Activated CD4-positive, alpha-beta T cell treated with anti-CD3 and anti-CD28 coated beads, Interleukin-2, amount 50 U/mL, for 1 hour (primary cell): ENCODE measurements around the gene RCAN1.

Experiments used
- DNase-seq: peaks from one replicate; pipeline ENCODE4 v3.0.0-alpha.2; 2020

The RCAN1 gene

DNA sequence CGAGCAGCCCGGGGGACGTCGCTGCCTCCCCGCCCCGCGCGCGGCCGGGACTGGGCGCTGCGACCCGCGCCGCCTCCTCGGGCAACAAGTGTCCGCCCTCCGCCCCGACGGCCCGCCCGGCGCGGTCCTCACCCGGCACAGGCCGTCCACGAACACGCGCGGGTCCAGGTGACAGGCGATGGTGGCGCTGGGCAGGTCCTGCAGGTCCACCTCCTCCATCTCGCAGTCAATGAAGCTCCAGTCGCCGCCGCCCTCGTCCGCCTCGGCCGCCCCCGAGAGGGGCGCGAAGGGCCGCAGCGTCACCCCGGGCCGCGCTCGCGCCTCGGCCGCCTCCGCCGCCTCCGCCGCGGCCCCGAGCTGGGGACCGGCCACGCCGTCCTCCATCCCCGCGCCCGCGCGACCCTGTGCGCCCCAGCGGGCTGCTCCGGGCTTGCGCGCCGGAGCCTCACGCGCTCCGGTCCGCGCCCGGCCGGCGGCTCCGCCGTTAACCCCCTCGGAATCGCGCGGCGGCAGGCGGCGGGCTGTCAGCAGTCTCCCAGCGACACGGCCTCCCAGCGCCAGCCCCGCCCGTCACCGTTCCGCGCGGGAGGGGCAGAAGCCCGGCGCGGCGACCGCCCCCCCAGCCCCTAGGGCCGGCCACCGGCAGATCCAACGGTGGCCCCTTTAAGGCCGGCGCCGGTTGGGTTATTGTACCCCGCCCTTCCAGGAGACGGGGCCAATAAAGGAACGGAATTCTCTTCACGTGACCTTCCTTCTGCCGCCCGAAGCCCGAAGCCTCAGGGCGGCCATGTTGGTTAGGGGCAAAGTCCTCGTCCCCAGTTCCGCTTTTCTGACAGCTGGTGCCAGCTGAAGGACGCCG is at the start of gene RCAN1:
Gene RCAN1, minus strand, starts transcription at position 486 of the 859 bp plus-strand sequence. Its CDS starts 102 bp downstream, at position 384.
- DNase-seq = peak; percentile 79

DNA sequence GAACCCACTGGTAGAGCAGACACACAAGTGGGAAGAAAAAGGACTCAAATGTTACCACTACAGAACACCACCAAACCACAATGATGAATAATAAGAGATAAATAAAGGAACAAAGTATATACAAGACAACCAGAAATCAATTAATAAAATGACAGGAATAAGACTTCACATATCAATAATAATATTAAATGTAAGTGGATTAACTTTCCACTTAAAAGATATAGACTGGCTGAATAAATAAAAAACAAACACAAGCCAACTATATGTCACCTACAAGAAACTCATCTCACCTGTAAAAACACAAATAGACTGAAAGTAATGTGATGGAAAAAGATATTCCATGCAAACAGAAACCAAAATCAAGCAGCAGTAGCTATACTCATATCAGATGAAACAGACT is 46.9 kb upstream of the RCAN1 start:
- no peak for DNase-seq

DNA sequence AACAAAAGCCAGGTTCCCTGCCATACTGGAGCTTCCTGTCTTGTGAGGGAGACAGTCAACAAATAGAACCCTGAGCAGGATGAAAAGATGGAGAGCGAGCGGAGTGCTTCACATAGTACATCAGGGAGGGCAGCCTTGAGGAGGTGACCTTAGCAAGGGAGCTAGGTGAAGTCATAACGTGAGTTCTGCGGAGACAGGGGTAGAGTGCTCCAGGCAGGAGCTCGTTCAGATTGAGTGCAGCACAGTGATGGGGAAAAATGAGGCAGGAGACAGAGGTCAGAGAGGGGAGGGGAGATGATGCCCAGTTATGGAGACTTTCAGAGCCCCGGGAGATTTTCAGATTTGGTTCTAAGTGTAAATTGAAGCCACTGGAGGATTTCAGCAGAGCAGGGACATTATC is 38.6 kb upstream of the RCAN1 start:
- no peak for DNase-seq

DNA sequence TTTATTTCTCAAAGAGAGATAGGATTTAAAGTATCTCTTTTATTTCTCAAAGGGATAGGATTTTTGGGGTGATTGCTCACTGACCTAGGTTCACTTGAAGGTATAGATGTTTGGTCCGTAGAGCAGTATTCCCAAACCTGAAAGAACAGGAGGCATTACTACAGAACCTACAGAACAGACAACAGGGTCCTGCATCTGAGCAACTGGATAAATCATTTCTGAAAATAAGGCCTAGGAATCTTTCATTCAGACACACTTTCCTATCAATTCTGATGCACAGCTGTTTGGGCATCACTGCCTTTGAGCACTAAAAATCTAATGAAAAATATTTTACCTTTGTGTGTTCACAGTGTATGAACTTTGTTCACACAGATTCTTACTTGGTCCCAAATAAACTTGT is 36.7 kb upstream of the RCAN1 start:
- no peak for DNase-seq

DNA sequence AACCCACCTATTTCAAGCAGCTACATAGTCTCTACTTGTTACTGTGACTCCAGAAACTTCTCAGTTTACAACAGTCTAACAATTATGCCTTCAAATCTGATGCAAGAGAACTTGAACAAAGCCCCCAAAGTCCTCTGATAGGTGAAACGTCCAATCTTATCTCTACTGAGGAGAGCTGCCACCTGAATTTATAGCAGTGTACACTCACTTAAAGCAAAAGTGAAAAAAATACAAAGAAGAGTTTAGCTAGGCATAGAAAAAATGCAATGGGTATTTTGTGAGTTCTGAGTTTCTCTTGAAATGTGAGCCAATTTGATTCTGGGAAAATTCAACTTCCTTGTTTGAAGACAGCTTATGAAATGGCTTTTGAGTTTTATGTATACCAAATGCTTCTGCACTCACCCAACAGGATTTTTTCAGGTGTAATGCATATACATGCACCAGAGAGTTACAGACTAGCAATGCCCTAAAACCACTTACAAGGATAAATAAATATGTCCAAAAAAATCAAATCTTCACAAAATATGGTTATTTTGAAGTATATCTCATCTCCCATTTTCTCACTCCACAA is 36.0 kb upstream of the RCAN1 start:
- DNase-seq = no peak

DNA sequence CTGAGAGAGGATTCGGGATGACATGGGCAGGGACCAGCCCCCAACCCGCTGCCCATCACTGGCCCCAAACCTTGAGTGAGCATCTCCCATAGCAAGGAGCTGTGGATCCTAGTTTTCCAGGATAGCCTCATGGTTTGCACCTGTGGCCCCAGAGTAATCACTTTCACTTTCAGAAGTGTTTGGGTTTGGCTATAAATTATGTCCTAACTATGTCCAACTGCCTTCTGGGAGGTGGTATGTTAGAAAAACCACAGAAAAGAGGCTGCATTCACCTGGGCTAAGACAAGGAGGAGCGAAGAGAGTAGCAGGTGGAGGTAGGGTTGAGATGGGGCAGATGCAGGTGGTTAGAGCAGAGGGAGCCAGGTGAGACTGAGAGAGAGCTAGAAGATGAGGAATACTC is 34.5 kb upstream of the RCAN1 start:
- DNase-seq = no peak

DNA sequence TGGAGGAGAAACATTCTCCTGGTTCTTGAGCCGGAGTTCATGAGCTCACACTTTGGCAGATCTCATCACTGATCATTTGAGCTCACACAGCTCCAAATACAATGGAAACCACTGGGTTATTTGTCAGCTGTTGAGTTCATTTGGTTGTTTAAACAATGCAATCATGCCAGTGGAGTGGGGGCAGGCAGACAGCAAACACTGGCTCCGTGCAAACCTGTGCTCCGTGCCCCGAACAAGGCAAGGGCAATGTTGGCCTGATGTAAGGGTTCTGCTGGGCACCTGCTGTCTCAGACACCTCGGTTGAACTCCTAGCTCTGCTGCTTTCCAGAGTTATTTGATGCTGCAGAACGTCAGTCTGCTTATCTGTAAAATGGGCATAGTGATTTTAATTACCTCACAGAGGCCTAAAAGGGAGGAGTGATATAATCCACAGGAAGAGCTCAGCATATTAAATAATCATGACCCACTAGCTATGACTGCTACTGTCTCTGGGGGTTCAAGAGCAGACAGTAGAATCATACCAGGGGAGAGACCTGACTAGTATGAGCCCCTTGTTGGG is 33.9 kb upstream of the RCAN1 start:
- DNase-seq = no peak

DNA sequence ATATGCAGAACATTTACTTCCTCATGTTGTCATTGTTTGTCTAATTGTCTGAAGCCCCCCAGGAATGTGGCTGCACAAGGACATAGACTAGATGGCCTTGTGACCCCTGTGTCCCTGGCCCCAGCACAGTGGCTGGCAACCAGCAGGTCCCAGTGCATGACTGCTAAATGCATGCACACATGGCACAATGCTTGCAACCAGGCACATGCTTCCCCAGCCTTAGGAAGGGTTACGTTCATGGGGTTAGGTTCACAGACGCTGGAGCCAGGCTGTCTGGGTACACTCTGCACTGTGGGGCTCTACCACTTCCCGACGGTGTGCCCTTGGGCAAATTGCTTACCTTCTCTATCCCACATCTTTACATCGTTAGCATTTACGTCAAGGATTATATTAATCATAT is 32.6 kb upstream of the RCAN1 start:
- no peak for DNase-seq

DNA sequence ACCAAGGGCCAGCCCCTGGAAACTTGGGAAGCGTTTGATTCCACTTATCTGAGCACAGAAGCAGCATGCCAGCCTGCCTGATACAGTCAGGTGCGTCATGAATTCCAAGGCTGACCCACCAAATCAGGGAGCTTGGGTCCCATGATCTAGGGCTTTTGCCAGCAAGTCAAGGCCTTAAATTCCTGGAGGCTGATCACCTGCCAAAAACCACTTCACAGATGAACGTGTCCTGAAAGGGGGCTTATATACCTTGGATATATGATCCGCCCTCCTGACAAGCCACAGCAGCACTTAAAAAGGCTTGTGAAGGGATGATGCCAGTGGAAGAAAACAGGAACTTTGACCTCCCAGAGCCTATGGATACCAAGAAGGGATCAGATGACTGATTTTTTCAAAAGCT is 29.9 kb upstream of the RCAN1 start:
- DNase-seq = no peak

DNA sequence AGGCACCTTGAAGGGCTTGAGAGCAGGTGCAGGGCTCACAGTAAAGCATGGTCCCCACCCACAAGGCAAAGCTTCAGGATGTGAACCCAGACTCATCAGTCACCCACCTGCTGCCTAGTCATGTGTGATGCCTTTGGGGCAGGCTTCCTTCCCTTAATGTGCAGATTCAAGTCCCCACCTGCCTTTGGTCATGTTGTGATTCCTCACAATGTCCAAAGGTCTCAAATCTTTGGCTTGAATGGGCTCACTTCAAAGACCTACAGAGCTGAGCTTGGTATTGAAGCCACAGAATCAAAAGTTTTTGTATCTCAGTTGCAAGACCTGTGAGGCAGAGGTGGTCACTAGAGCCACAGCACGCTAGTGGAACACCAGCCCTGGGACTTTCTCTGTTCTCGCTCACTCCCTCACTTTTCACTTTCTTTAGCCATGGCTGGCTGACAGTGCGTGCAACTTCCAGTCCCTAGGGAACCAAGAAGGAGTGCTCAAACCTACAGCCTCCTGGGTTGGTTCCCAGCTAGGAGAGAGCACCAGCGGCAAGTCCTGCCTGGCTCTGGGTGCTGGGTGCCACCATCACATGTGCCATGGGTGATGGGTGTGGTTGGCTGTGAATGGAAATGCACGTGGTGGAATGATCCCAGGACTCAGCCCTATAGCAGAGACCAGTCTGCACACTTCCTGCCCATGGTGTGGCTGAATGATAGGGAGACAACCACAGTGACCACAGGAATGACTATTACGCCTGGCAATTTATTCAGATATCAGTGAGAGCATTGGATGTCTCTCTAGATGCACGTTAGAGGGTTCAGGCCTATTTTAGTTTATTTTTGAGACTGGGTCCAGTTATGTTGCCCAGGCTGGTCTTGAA is 27.5 kb upstream of the RCAN1 start:
- DNase-seq = no peak

DNA sequence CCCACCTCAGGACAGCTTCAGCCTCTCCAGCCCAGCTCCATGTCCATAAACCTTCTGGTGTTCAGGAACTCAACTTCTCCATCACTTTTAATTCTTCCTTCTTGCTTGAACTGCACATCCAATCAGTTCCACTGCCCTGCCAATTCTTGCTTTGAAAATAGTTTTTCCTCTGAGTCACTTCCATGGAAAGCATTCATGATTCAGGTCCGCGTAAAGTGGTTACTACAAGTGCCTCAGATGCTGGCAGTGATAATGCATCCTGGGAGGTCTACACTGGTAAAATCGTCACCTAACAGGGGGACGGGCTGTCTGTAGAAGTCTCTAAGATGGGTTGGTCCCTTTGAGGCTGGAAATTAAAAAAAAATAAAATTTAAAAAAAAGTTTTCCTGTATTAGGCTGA is 25.9 kb upstream of the RCAN1 start:
- DNase-seq = no peak

DNA sequence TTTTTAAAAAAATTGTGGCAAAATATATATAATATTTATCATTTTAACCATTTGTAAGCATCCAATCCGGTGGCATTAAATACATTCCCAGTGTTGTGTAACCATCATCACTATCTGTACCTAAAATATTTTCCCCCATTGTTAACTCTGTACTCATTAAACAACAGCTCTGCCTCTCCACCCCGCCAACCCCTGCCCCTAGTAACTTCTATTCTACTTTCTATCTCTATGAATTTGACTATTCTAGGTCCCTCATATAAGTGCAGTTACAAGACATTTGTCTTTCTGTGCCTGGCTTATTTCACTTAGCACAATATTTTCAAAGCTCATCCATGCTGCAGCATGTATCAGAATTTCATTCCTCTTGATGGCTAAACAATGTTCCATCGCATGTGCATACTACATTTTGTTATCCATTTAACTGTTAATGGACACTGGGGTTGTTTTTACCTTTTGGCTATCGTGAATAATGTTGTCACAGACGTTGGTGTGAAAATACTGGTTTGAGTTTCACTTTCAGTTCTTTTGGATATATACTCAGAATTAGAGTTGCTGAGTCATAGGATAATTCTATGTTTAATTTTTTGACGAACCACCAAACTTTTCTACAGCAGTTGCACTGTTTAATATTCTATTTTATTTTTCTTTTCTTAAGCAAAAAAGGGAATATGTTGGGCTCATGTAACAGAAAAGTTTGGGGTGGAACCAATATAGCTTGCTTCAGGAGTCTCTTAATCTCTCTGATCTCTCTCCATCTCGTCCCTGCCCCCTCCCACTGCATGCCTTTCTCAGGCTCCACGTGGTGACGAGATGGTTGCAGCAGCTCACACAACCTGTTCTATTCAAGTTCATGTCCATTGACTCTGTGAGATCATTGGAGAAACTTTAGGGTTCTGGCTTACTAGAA is 25.2 kb upstream of the RCAN1 start:
- no peak for DNase-seq

DNA sequence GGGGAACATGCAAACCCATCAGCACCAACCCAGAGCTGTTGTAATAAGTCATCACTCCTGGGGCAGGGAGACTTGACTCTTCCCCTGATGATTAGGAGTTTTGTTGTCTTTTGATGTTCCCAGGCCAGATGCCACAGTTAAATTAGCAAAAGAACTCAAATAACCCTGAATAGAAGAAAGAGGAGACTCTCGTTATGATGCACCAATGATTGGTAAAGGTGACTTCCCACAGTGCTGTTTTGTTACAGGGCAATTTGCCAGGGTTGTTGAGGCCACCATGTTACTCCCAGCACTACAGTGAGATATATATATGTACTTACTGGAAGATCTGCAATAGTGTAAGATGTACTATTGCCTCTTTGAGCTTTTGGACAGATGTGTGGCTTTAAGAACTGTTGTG is 24.3 kb upstream of the RCAN1 start:
- no peak for DNase-seq

DNA sequence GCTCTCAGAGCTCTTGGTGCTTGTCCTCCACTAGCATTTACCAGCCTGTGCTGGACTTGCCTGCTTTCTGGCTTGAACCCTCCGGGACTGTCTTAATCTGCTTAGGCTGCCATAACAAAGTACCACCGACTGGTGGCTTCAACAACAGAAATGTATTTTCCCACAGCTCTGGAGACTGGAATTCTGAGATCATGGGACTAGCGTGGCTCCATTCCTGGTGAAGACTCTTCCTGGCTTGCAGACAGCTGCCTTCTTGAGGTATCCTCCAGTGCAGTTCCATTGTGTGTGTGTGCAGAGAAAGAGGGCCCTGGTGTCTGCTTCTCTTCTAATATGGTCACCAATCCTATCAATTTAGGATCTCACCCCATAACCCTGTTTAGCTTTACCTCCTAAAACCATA is 22.0 kb upstream of the RCAN1 start:
- DNase-seq = no peak

DNA sequence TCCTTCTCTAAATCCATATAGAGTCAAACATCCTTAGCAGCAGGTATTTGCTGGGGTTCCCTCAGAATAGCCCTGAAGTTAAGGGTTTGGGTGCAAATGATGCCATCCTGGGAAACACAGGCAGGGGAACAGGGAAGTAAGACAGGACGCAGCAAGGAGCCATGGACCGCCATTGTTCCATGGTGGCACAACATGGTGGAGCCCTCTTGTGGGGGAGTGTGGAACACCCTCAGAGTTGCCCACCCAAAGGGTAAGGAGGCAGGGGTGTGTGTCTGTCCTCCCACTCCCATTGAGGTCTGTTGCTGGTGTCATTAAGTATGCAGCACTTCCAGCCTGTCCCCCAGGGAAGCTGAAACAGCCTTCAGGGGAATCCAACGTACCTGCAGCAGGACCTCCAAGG is 20.4 kb upstream of the RCAN1 start:
- no peak for DNase-seq

DNA sequence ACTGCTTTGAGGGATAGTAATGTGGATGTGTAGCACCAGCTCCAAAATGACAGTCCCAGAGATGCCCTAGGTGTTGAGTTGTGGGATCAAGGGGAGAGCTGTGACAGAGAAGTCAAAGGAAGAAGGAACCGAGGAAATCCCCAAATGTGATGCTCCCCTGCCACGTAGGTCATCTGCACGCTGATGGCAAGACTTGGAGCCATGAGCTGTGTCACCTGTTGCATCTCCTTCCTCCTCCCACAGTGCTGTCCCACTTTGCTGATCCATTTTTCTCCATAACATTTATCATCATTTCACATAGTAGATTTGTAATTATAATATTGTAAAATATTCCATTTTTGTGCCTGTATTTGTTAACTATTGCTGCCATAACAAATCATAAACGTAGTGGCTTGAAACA is 17.6 kb upstream of the RCAN1 start:
- DNase-seq = no peak

DNA sequence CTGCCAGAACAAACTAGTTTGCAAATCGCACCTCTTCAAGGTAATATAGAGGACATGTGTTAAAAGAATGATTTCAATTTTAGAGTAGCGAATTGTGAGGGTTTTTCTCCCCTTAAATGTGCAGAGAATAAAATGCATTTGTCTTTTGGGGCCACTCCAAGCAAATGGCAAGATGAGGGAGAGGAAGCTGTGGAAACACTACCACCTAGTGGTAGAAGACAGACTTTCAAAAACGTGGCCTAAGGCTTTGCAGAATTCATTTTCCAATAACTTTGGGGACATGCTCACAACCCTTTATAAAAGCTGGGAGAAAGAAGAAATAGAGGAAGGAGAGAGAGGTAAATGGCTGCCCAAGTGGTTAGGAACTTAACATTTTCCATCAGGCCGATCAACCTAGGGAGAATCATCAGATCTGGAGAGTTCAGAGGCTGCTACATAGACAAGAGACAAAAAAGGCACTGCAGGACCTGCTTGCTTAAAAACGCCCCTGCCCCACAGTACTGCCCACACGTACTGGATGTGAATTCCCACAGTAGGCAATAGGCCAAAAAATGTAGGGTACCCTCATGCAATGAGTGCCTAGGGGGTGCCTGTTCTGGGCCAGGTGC is 15.7 kb upstream of the RCAN1 start:
- no peak for DNase-seq

DNA sequence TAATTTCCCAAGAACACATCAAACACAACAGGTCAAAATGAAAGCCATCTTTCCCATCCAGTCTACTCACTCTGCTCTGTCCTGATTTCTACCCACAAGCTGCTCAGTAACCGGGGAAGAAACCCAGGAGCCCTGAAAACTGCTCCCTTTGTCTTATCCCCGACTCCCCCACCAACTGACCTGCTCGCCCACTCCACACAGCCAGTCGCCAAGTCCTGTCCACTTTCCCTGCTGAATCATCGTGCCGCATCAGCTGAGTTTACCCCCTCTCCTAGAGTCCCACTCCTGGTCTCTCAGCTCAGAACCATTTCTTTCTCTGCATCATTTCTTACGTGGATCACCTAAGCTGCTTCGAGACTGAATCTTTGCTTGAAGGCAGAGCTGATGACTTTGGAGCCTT is 11.2 kb upstream of the RCAN1 start:
- no peak for DNase-seq

DNA sequence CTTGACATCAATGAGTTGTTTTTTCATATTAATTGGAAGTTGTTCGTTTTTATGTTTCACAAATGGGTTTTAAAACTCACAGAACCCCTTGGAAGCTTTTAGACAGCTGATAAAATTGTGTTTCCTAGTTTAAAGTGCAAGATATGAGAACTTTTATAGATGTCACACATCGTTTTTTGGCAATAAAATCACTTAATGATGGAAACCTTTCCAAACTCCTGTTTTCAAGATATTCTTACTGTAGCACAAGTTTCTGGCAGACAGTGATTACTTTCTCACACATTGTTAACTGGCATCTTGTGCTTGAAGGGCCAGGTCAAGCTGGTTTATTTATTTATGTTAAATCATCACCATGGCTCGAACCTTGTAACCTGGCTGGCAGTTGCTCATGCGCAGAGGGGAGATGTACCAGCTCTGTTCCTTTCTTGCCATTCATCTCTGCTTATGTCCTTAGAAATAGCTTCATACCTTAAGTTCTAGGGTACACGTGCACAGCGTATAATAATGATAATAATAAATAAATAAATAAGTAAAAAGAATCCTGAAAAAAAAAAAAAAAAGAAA is 10.2 kb upstream of the RCAN1 start:
- no peak for DNase-seq

DNA sequence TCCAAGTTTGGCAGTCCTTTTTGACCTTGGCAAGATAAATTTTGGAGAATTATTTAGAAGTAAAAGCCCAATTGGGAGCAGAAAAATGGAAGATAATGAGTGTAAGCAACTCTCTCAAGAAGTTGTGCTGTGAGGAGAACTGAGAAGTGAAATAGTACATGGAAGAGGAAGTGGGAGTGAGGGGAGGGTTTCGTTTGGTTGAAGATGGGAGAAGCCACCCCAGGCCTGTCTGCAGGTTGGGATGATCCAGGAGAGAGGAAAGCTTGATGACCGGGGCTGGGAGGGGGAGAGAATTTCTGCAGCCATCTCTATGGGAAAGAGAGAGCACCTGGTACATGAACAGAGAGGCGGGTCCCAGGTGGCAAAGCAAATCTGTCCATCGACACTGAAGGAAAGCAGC is 8.6 kb upstream of the RCAN1 start:
- DNase-seq = no peak
